AG09319 (cell line): ENCODE measurements around the gene MSTO1.

ENCODE experiments used
- DNase-seq: peaks from one replicate; pipeline ENCODE4 v3.0.0-alpha.2; 2010; ENCODE audit warnings: low read depth; ENCODE audit errors: extremely low read depth
- CTCF ChIP-seq: IDR thresholded peaks from 2 replicates; pipeline ENCODE4 v1.5.1; 2011; ENCODE audit warnings: low read depth, mild to moderate bottlenecking, inconsistent platforms, low read length, moderate library complexity

MSTO1 gene

GRCh38 chr1:155645648-155646047 is 35.6 kb downstream of the MSTO1 start:
- TF ChIP-seq CTCF, result no peak
- DNase-seq, result no peak

- TF ChIP-seq CTCF, result no peak
- peak; percentile 7 for DNase-seq
Measured at GRCh38 chr1:155646307-155646706, 36.3 kb downstream of the MSTO1 start.

- TF ChIP-seq CTCF, result peak; percentile 77
- peak; percentile 66 for DNase-seq
Measured at GRCh38 chr1:155648207-155649147, 38.5 kb downstream of the MSTO1 start.

- DNase-seq, result no peak
- TF ChIP-seq CTCF, result no peak
Measured at GRCh38 chr1:155649676-155650075, 39.7 kb downstream of the MSTO1 start.

- no peak for TF ChIP-seq CTCF
- DNase-seq, result no peak
Measured at GRCh38 chr1:155650231-155650757, 40.3 kb downstream of the MSTO1 start.

GRCh38 chr1:155651861-155652661 is 42.0 kb downstream of the MSTO1 start:
- no peak for DNase-seq
- TF ChIP-seq CTCF, result no peak
